GM12878 (cell line): Measurements from ENCODE around the gene HSPA1A. TPM values are rescaled to one million over a fixed set of nuclear protein-coding genes. Genes with fewer than 3 reads are reported as not detected.
A peak's percentile ranks its signal among the peaks of the same experiment; 100 is the strongest.

Experiments
- ATAC-seq: fragments of 200-7000 bp; cut with Tn5 transposase; 3 replicates; pipeline ENCODE4 v1.9.1; 2020; ENCODE audit warnings: mild to moderate bottlenecking, moderate library complexity
- BruUV-seq: library from RNA; stranded (reverse); fragments of 400-500 nt; replicated peaks from 2 replicates; lab custom pipeline; 2021; lab: Mats Ljungman, UMichigan
- CTCF ChIA-PET: fragments of 300-600 bp; sonication (Branson Sonifier 250); formaldehyde crosslinking; extraction: SDS; loops from one replicate; lab custom pipeline; 2021; ENCODE audit warnings: inconsistent platforms; lab: Yijun Ruan, JAX
- POLR2A ChIA-PET: fragments of 350-600 bp; formaldehyde crosslinking; extraction: SDS; loops from one replicate; lab custom pipeline; 2021; ENCODE audit warnings: inconsistent platforms; lab: Charles Lee
- RAD21 ChIA-PET: fragments of 300-600 bp; sonication (Branson Sonifier 250); formaldehyde crosslinking; loops from one replicate; lab custom pipeline; 2023; ENCODE audit warnings: antibody characterized with exemption; ENCODE audit not compliant: unreplicated experiment; lab: Charles Lee
- SMC1A ChIA-PET: fragments of 300-600 bp; sonication (Branson Sonifier 250); formaldehyde crosslinking; loops from one replicate; lab custom pipeline; 2023; ENCODE audit not compliant: unreplicated experiment, uncharacterized antibody; lab: Charles Lee
- DNase-seq: peaks from one replicate; pipeline ENCODE4 v3.0.0-alpha.2; 2011; ENCODE audit warnings: low read depth, low spot score
- FAIRE-seq: peaks from 3 replicates; lab custom pipeline; 2011; peaks lifted over from hg19 to GRCh38; lab: Jason Lieb, UNC
- H2AFZ ChIP-seq: 2 replicates; pipeline ENCODE4 v1.6.0; 2011; ENCODE audit warnings: low read depth, low read length, control low read depth; ENCODE audit not compliant: control insufficient read depth
- H3K27ac ChIP-seq: 2 replicates; pipeline ENCODE4 v1.5.1; 2011; ENCODE audit warnings: control low read depth; ENCODE audit not compliant: control insufficient read depth, insufficient read depth
- H3K27me3 ChIP-seq, 2 experiments: replicated peaks in 1 of 2; 2 replicates each; pipeline versions ENCODE4 v1.6.0 to v1.6.1; 2011; ENCODE audit warnings: low read length in 1 of 2; ENCODE audit not compliant: control insufficient read depth in 2 of 2, insufficient read depth in 2 of 2
- H3K36me3 ChIP-seq, 2 experiments: 2 replicates each; pipeline ENCODE4 v1.5.1; 2011; ENCODE audit warnings: low read length in 1 of 2; ENCODE audit not compliant: control insufficient read depth in 2 of 2, insufficient read depth in 2 of 2
- H3K4me1 ChIP-seq: 2 replicates; pipeline ENCODE4 v1.6.1; 2011; ENCODE audit warnings: mild to moderate bottlenecking, low read length, moderate library complexity, mixed read lengths; ENCODE audit not compliant: control insufficient read depth, insufficient read depth
- H3K4me2 ChIP-seq: 2 replicates; pipeline ENCODE4 v1.6.0; 2011; ENCODE audit warnings: control low read depth; ENCODE audit not compliant: control insufficient read depth, insufficient read depth
- H3K4me3 ChIP-seq: fragments of 200-600 bp; sonication (generic); 2 replicates; pipeline ENCODE4 v1.5.1; 2016
- H3K79me2 ChIP-seq: 2 replicates; pipeline ENCODE4 v1.6.0; 2011; ENCODE audit warnings: low read length; ENCODE audit not compliant: control insufficient read depth, insufficient read depth
- H3K9ac ChIP-seq: 2 replicates; pipeline ENCODE4 v1.8.0; 2011; ENCODE audit warnings: low read length, control low read depth, mixed read lengths; ENCODE audit not compliant: control insufficient read depth, insufficient read depth
- H3K9me3 ChIP-seq: replicated peaks from 3 replicates; pipeline ENCODE4 v1.5.1; 2011; ENCODE audit warnings: mild to moderate bottlenecking, low read length; ENCODE audit not compliant: control insufficient read depth, insufficient read depth
- H4K20me1 ChIP-seq: 2 replicates; pipeline ENCODE4 v1.6.0; 2011; ENCODE audit not compliant: control insufficient read depth, insufficient read depth
- CHD4 ChIP-seq: fragments of 200-600 bp; sonication (generic); IDR thresholded peaks from 2 replicates; pipeline ENCODE4 v1.6.1; 2016; ENCODE audit warnings: mild to moderate bottlenecking
- CREB1 ChIP-seq: IDR thresholded peaks from 2 replicates; pipeline ENCODE4 v1.6.1; 2012; ENCODE audit warnings: low read depth, mild to moderate bottlenecking, inconsistent platforms
- E2F8 ChIP-seq: fragments of 450-650 bp; IDR thresholded peaks from 2 replicates; pipeline ENCODE4 v1.6.1; 2018; ENCODE audit warnings: mild to moderate bottlenecking, low read depth, moderate library complexity; ENCODE audit not compliant: partially characterized antibody
- ELK1 ChIP-seq: IDR thresholded peaks from 2 replicates; pipeline ENCODE4 v1.6.1; 2012; ENCODE audit warnings: low read depth, low read length, improper control_type of control experiment
- LARP7 ChIP-seq: fragments of 450-650 bp; IDR thresholded peaks from 2 replicates; pipeline ENCODE4 v1.6.1; 2017; ENCODE audit warnings: mild to moderate bottlenecking
- NFYA ChIP-seq: IDR thresholded peaks from 2 replicates; pipeline ENCODE4 v1.6.1; 2011; ENCODE audit warnings: low read depth, mild to moderate bottlenecking, low read length, improper control_type of control experiment, borderline replicate concordance
- NFYB ChIP-seq: IDR thresholded peaks from 2 replicates; pipeline ENCODE4 v1.6.1; 2011; ENCODE audit warnings: low read depth, mild to moderate bottlenecking, low read length, improper control_type of control experiment, moderate library complexity; ENCODE audit not compliant: insufficient read depth
- NKRF ChIP-seq: fragments of 450-650 bp; conservative IDR thresholded peaks from 2 replicates; pipeline ENCODE4 v1.6.1; 2017; ENCODE audit warnings: mild to moderate bottlenecking, moderate library complexity
- PAX8 ChIP-seq: fragments of 450-650 bp; IDR thresholded peaks from 2 replicates; pipeline ENCODE4 v1.6.1; 2017; ENCODE audit warnings: mild to moderate bottlenecking, moderate library complexity
- RUNX3 ChIP-seq: IDR thresholded peaks from 2 replicates; pipeline ENCODE4 v1.6.1; 2012; ENCODE audit warnings: low read length, inconsistent platforms
- SIX5 ChIP-seq: IDR thresholded peaks from 2 replicates; pipeline ENCODE4 v1.6.1; 2011; ENCODE audit warnings: mild to moderate bottlenecking, low read depth, low read length, moderate library complexity; ENCODE audit not compliant: severe bottlenecking
- WGBS: methylation state at CpG from one replicate; pipeline ENCODE4 v1.1.6; 2016; ENCODE audit warnings: low lambda C conversion rate; ENCODE audit not compliant: insufficient replicate concordance, insufficient coverage; ENCODE audit errors: missing lambda C conversion rate; 5-methylcytosine and 5-hydroxymethylcytosine counted together
- in situ Hi-C: fragments of 300-500 bp; cut with MboI; formaldehyde crosslinking; loops from 9 replicates; pipeline ENCODE4 v1.14.3; 2018; ENCODE audit warnings: mixed read lengths
- intact Hi-C: fragments of 100-400 bp; cut with micrococcal nuclease; formaldehyde crosslinking; loops from one replicate; pipeline ENCODE4 v1.14.2; 2022; ENCODE audit not compliant: unreplicated experiment
- polyA plus RNA-seq, 11 experiments: library from polyadenylated mRNA; depleted of rRNA in 4 of 11; unstranded in 6 of 11; stranded (reverse) in 5 of 11; fragments of >200 nt; fragmentation: Nextera tagmentation in 4 of 11; fragmentation: Illumina TruSeq in 1 of 11; extraction: Ambion mirVana in 4 of 11; extraction: Trizol in 1 of 11; gene quantifications; 1 replicate in 1 of 11; 2 replicates in 10 of 11; pipeline versions ENCODE4 v1.2.1 to v1.2.3, GENCODE V29; 2011 to 2016; ENCODE audit warnings: inconsistent platforms in 2 of 11, missing spikeins in 2 of 11, low read depth in 1 of 11
- total RNA-seq, 4 experiments: library from RNA; depleted of rRNA in 3 of 4; stranded (reverse); fragments of >200 nt in 3 of 4; fragmentation: Illumina TruSeq in 1 of 4; extraction: Trizol in 1 of 4; gene quantifications; 2 replicates each; pipeline versions ENCODE4 v1.2.1 to v1.2.3, GENCODE V29; 2013 to 2021

HSPA1A gene
- total and polyA plus RNA-seq, 10 of the 15 experiments (the other 5 are each of a cell fraction or from before 2014, with no cell fraction given), result 0.29 to 51.8 (median 17.5) TPM

DNA sequence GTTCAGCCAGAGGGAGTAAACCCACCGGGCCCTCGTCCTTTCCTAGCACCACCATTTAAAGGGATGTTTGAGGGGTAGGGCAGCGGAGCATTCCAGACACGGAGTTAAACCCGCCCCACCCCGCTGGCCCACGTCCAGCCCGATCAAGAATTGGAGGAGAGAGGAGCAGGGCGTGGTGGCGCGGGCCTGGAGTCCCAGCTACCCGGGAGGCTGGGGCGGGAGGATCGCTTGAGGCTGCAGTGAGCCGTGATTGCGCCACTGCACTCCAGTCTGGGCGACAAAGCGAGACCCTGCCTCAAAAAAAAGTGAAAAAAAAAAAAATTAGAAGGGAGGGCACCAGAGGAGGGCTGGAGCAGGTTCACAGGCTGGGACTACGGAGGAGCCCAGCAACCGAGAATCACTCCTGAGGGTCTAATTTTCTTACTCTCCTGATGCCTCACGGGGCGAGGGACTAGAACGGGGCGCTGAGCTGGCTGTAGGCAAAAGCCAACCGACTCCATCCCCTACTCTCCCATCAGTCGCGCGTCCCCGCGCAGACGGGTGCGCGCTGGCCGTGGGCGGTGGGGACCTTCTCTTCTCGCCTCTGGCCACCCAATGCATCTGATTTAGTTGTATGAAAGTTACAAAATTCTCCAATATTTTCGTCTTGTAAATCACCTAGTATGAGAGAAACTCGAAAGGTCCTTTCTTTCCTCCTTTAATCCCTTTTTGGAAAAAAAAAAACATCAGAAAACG lies 6.1 kb downstream of the HSPA1A start (continued):
- TF ChIP-seq CHD4, result no peak
- no peak for TF ChIP-seq SIX5
- no peak for TF ChIP-seq PAX8

DNA sequence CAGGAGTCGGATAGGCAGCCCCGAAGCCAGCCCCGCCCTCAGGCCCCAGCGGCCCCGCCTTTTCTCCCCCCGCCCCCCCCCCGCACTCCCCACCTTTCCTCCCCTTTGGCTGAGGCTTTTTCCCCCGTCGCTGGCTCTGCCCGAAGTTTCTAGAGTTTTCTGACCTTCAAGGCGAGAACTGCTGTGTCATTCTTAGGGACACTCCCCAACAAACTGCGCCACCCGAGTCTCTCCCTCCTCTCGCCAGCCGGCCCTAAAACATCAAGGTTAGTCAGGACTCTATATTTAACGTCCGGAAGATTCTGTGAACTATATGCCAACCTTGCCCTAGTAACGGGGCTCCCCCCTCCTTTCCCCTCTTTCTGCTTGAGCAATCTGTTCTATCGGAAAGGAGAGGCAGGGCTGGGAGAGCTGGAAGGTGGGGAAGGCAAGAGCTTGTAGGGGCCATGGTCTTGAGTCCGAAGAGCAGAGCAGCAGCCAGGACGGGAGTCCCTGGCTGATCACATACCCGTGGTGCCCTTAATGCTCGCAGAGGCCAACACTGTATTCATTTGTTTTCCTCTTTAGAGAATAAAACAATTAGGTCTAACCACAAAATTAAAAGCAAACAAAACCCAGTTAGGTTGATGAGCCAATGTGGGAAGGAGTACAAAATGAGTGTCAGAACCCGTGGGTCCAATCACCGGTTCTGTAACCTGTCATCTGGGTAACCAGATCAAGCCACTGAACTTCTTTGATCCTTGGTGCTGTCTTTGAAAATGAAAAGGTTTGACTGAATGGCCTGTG lies 6.9 kb downstream of the HSPA1A start:
- CTCF ChIA-PET, result interaction anchor here (0.6 to 2.0 kb wide), 11 partner anchors 9 to 84 kb away, joined by 3 to 8 read pairs (median 4); partner anchors contain the start of genes MSH5, NEU1 and VARS1
- intact Hi-C loops, result loop anchor here (10.0 kb wide), 1 partner anchor 47 kb away; the partner anchor contains the start of gene VWA7
- peak overlapping the region; percentile 50 for H3K27ac ChIP-seq
- ATAC-seq (peak; percentile 56), FAIRE-seq (no peak), DNase-seq (no peak)
- POLR2A ChIA-PET, result interaction anchor here (0.5 to 11.3 kb wide), 15 partner anchors 9 to 271 kb away, joined by 3 to 158 read pairs (median 4); partner anchors contain the start of genes ABHD16A, CLIC1, GPANK1 and HSPA1A
- H3K79me2 ChIP-seq, result peaks cover 2% of the 10 kb centered on the region
- peak overlapping the region; percentile 86 for H3K9ac ChIP-seq
- H2AFZ ChIP-seq, result peak overlapping the region; percentile 88
- H3K4me3 ChIP-seq, result peak overlapping the region; percentile 78
- RAD21 ChIA-PET, result interaction anchor here (0.6 to 1.9 kb wide), 13 partner anchors 9 to 92 kb away, joined by 3 to 10 read pairs (median 6); partner anchors contain the start of genes CLIC1, LSM2, MSH5 and NEU1
- 1% methylated on average over 18 of the region's 25 CpGs for WGBS
- H4K20me1 ChIP-seq, result no peaks in the 10 kb centered on the region
- SMC1A ChIA-PET, result interaction anchor here (0.6 to 2.5 kb wide), 12 partner anchors 9 to 119 kb away, joined by 3 to 13 read pairs (median 4); partner anchors contain the start of genes ABHD16A and LSM2
- in situ Hi-C loops, result no loop called here
- no peaks in the 10 kb centered on the region for H3K36me3 ChIP-seq
- no peaks in the 10 kb centered on the region for H3K9me3 ChIP-seq
- H3K4me2 ChIP-seq, result peak overlapping the region; percentile 58
- BruUV-seq, result TSS peak; percentile 89
- H3K4me1 ChIP-seq, result peaks cover 14% of the 10 kb centered on the region
- H3K27me3 ChIP-seq, result no peaks in the 10 kb centered on the region
- TF ChIP-seq NFYA (no peak), NKRF (0 out of 2 replicates have a peak, but pooled peaks have one; percentile 32), E2F8 (no peak), ELK1 (no peak), RUNX3 (peak; percentile 36), LARP7 (peak; percentile 11; the same call in 1 of the 2 replicates), CREB1 (peak; percentile 8; the same call in 1 of the 2 replicates), NFYB (peak; percentile 30; the same call in 1 of the 2 replicates)
